Esophagus muscularis mucosa (tissue), 3 donors: ENCODE measurements around the gene JPH3.

ENCODE experiments used
- POLR2A ChIP-seq: fragments of 450-650 bp; IDR thresholded peaks from one replicate; pipeline ENCODE4 v1.6.1; 2017; ENCODE audit warnings: antibody characterized with exemption, moderate library complexity, mild to moderate bottlenecking, low read depth
- POLR2AphosphoS5 ChIP-seq, 2 donors: sonication (generic); formaldehyde crosslinking; IDR thresholded peaks; one replicate each; pipeline ENCODE4 v1.6.1; 2017; ENCODE audit warnings: antibody characterized with exemption in 2 of 2
- TF ChIP-seq, protein P1 (sequence below), 3 experiments: fragments of 200-600 bp in 2 of 3; fragments of 450-650 bp in 1 of 3; sonication (generic) in 2 of 3; IDR thresholded peaks; one replicate each; pipeline ENCODE4 v1.5.1; 2017 to 2019; ENCODE audit warnings: antibody characterized with exemption in 3 of 3, mild to moderate bottlenecking in 2 of 3, moderate library complexity in 1 of 3

DNA sequence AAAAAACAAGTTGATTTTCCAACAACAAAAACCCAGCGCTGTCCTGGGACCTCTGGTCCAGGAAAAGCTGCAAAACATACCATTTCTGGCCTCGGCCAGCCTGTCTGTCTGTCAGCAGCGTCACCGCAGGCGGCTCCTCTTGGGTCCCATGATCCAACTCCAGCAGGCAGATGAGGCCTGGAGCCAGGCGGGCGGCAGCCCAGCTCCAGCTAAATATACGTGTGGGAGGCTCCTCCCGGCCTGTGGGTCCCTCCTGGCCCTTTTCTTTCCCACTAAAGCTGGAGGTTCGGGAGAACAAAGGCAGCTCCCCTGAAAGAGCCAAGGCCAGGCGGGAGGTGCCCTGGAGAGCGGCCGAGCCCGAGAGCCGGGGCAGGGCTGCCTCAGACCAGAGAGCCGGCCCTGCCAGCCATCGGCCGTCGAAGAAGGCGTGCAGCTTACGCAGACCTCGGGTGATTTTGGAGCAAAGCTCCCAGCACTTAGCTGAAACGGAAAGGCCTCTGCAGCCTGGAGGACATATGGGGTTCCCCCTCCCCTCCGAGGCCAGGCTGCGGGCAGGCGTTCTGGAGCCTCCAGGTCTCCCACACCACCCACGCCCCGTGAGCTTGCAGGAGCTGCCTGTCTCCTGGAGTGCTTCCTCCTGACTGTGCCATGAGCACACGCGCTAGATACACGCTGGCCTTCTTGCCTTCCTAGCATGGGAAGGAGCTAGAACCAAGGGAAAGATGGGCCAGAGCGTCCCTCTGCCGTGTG, 19.9 kb upstream of the JPH3 start:
- TF ChIP-seq, protein P1, sequence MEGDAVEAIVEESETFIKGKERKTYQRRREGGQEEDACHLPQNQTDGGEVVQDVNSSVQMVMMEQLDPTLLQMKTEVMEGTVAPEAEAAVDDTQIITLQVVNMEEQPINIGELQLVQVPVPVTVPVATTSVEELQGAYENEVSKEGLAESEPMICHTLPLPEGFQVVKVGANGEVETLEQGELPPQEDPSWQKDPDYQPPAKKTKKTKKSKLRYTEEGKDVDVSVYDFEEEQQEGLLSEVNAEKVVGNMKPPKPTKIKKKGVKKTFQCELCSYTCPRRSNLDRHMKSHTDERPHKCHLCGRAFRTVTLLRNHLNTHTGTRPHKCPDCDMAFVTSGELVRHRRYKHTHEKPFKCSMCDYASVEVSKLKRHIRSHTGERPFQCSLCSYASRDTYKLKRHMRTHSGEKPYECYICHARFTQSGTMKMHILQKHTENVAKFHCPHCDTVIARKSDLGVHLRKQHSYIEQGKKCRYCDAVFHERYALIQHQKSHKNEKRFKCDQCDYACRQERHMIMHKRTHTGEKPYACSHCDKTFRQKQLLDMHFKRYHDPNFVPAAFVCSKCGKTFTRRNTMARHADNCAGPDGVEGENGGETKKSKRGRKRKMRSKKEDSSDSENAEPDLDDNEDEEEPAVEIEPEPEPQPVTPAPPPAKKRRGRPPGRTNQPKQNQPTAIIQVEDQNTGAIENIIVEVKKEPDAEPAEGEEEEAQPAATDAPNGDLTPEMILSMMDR (IDR thresholded peaks at IDR 0.05) = no peak
- TF ChIP-seq POLR2AphosphoS5 (IDR thresholded peaks at IDR 0.05) (peak in 1 of 2 donors; percentile 68), POLR2A (no peak)
